Esophagus muscularis mucosa (tissue), 4 donors: ENCODE results near the gene ARG2. TPM values are rescaled to one million over a fixed set of nuclear protein-coding genes. Genes with fewer than 3 reads are reported as not detected.

Experiments
- DNase-seq: peaks from one replicate; pipeline ENCODE4 v3.0.0-alpha.2; 2017; ENCODE audit errors: extremely low spot score
- H3K27ac ChIP-seq, 4 donors: fragments of 200-600 bp; sonication (generic); replicated peaks in 1 of 4; 1 replicate in 3 of 4; 2 replicates in 1 of 4; pipeline ENCODE4 v1.5.1; 2016 to 2019; ENCODE audit warnings: mild to moderate bottlenecking in 1 of 4
- H3K27me3 ChIP-seq, 4 donors: fragments of 200-600 bp; sonication (generic); one replicate each; pipeline versions ENCODE4 v1.5.1 to v1.6.0; 2016 to 2019
- H3K36me3 ChIP-seq, 4 donors: fragments of 200-600 bp; sonication (generic); one replicate each; pipeline ENCODE4 v1.5.1; 2016 to 2019
- H3K4me1 ChIP-seq, 4 donors: fragments of 200-600 bp; sonication (generic); one replicate each; pipeline ENCODE4 v1.5.1; 2016 to 2019
- H3K4me3 ChIP-seq, 4 donors: fragments of 200-600 bp; sonication (generic); 1 replicate in 2 of 4; 2 replicates in 2 of 4; pipeline ENCODE4 v1.5.1; 2016 to 2019; ENCODE audit warnings: mild to moderate bottlenecking in 4 of 4, moderate library complexity in 1 of 4
- H3K9me3 ChIP-seq, 4 donors: fragments of 200-600 bp; sonication (generic); 1 replicate in 3 of 4; 2 replicates in 1 of 4; pipeline ENCODE4 v1.5.1; 2016 to 2019
- CTCF ChIP-seq, 3 experiments: fragments of 200-600 bp in 2 of 3; fragments of 450-650 bp in 1 of 3; sonication (generic) in 2 of 3; IDR thresholded peaks; one replicate each; pipeline ENCODE4 v1.5.1; 2017 to 2019; ENCODE audit warnings: antibody characterized with exemption in 3 of 3, mild to moderate bottlenecking in 2 of 3, moderate library complexity in 1 of 3
- EP300 ChIP-seq: sonication (generic); formaldehyde crosslinking; IDR thresholded peaks from one replicate; pipeline ENCODE4 v1.6.1; 2017; ENCODE audit warnings: antibody characterized with exemption
- POLR2A ChIP-seq: fragments of 450-650 bp; IDR thresholded peaks from one replicate; pipeline ENCODE4 v1.6.1; 2017; ENCODE audit warnings: antibody characterized with exemption, moderate library complexity, mild to moderate bottlenecking, low read depth
- POLR2AphosphoS5 ChIP-seq, 2 donors: sonication (generic); formaldehyde crosslinking; IDR thresholded peaks; one replicate each; pipeline ENCODE4 v1.6.1; 2017; ENCODE audit warnings: antibody characterized with exemption in 2 of 2
- WGBS: methylation state at CpG from one replicate; pipeline ENCODE4 v1.1.5; 2018; 5-methylcytosine and 5-hydroxymethylcytosine counted together
- intact Hi-C: fragments of 100-400 bp; cut with DNase I; formaldehyde crosslinking; loops from one replicate; pipeline ENCODE4 v1.15.1; 2023
- total RNA-seq, 4 donors: library from RNA; depleted of rRNA; stranded (reverse); fragments of >200 nt; gene quantifications; one replicate each; pipeline versions ENCODE4 v1.1.0 to v1.2.1, GENCODE V29; 2016

ARG2 gene
- total RNA-seq, 4 donors from 2014 or later, result 5.8 to 15.1 (median 12.9) TPM

- intact Hi-C loops, result loop anchor here (5.0 kb wide), 1 partner anchor 45 kb away; no protein-coding TSS in a partner anchor
- Histone ChIP-seq H3K9me3 (no peaks in the 10 kb centered on the region), H3K27me3 (no peaks in the 10 kb centered on the region), H3K4me3 (no peak overlapping the region), H3K36me3 (peaks cover 0 to 12% (median 0%) of the 10 kb centered on the region in 4 donors), H3K27ac (no peak overlapping the region), H3K4me1 (no peaks in the 10 kb centered on the region)
- TF ChIP-seq POLR2A (no peak), POLR2AphosphoS5 (IDR thresholded peaks at IDR 0.05) (no peak), CTCF (IDR thresholded peaks at IDR 0.05) (no peak), EP300 (no peak)
- WGBS, result 91% methylated on average over 5 of the region's 5 CpGs
- DNase-seq, result no peak
Observed at GRCh38 chr14:67572608-67573007, 47.1 kb upstream of the ARG2 start.

DNA sequence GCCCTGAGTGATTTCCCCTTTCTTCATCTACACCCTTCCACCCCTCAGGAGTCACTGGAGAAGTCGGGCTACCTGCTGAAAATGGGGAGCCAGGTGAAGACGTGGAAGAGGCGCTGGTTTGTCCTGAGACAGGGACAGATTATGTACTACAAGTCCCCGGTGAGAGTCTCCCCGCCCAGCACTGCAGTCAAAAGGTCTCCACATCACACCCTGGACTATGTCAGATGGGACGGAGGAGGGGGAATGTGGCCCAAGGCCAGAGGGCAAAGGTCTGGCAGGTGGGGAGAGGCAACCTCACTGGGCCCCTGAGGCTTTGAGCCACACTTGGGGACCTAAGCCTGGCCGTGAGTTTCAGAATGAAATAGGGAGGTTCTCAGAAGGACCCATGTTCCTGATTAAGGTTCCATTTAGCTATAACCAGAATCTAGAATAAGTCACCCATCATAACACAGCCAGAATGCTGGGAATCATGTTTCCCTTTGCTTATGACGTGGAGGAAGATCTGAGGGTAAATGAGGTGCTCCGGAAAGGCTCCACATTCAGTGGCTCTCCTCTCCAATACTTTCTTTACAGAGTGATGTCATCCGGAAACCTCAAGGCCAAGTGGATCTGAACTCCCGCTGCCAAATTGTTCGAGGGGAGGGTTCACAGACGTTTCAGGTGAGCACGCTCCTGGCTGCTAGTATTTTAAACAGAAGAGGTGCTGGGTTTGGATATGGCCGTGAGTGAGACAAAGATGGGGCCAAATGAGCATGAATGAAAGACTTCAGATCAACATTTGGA, 46.3 kb upstream of the ARG2 start:
- Histone ChIP-seq H3K27me3 (no peaks in the 10 kb centered on the region), H3K9me3 (no peaks in the 10 kb centered on the region), H3K36me3 (peaks cover 0 to 18% (median 3%) of the 10 kb centered on the region in 4 donors), H3K4me1 (no peaks in the 10 kb centered on the region), H3K27ac (no peak overlapping the region), H3K4me3 (no peak overlapping the region)
- DNase-seq, result no peak
- 84% methylated on average over 15 of the region's 15 CpGs for WGBS
- intact Hi-C loops, result loop anchor here (5.0 kb wide), 1 partner anchor 46 kb away; no protein-coding TSS in a partner anchor
- TF ChIP-seq CTCF (IDR thresholded peaks at IDR 0.05) (no peak), EP300 (no peak), POLR2A (no peak), POLR2AphosphoS5 (IDR thresholded peaks at IDR 0.05) (no peak)

DNA sequence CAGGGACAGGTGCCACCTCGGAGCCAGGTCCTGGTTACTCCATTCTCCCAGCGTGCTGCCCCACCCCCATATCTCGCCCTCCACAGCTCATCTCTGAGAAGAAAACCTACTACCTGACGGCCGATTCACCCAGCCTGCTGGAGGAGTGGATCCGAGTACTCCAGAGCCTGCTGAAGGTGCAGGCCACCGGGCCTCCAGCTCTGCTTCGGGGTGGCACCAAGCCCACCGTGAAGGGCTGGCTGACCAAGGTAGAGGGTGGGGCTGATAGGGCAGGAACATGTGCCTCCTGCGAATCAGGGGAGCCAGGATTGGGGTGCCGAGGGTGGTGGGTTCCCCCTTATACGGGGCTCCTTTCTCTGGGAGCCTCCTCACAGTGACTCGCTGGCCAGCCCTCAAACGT, 45.6 kb upstream of the ARG2 start:
- TF ChIP-seq POLR2AphosphoS5 (IDR thresholded peaks at IDR 0.05) (no peak), EP300 (no peak), CTCF (IDR thresholded peaks at IDR 0.05) (no peak), POLR2A (no peak)
- no peak for DNase-seq
- H3K4me1 ChIP-seq, result no peaks in the 10 kb centered on the region
- no peaks in the 10 kb centered on the region for H3K27me3 ChIP-seq
- peaks cover 0 to 25% (median 8%) of the 10 kb centered on the region in 4 donors for H3K36me3 ChIP-seq
- H3K9me3 ChIP-seq, result no peaks in the 10 kb centered on the region
- H3K27ac ChIP-seq, result no peak overlapping the region
- H3K4me3 ChIP-seq, result no peak overlapping the region
- intact Hi-C loops, result loop anchor here (5.0 kb wide), 1 partner anchor 47 kb away; no protein-coding TSS in a partner anchor
- WGBS, result 85% methylated on average over 13 of the region's 14 CpGs

DNA sequence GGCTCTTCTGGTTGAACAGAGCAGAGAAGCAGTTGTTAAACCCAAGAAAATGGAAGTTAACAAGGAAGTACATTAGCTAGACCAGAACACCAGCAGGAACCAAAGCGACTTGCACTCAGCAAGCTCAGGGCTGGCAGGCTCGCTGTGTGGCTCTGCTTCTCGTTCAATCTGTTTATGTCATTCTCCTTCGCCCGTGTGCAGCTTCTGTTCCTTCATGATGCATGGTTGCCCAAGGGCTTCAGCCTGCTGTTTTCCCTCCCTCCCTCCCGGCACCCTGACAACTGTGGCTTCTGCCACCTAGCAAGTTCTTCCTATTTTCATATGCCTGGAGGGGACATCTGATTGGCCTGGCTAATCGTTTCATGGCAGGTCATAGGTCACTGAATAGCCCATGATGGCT, 44.9 kb upstream of the ARG2 start:
- no peaks in the 10 kb centered on the region for H3K4me1 ChIP-seq
- no peak overlapping the region for H3K4me3 ChIP-seq
- intact Hi-C loops, result loop anchor here (5.0 kb wide), 1 partner anchor 48 kb away; no protein-coding TSS in a partner anchor
- TF ChIP-seq CTCF (IDR thresholded peaks at IDR 0.05), result no peak
- no peak for DNase-seq
- 81% methylated on average over 7 of the region's 7 CpGs for WGBS
- no peaks in the 10 kb centered on the region for H3K27me3 ChIP-seq
- peaks cover 0 to 32% (median 13%) of the 10 kb centered on the region in 4 donors for H3K36me3 ChIP-seq
- H3K9me3 ChIP-seq, result no peaks in the 10 kb centered on the region
- H3K27ac ChIP-seq, result no peak overlapping the region
